ENCODE results near the gene FARS2.

DNA sequence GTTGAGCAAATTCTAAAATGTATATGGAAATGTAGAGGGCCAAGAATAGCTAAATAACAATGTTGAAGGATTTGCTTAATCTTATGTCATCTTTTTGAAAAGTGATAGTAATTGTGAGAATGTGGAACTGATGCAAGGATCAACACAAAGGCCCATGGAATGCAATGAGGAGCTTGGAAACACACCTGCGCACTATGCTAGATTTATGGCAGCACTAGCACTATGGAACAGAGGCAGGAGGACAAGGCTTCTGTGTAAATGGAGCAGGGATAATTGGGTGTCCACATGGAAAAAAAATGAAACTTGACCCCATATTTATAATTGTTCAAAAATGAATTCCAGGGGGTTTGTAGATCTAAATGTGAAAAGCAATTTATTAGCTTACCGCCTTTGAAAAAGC lies 298.3 kb downstream of the FARS2 start:
- TF ChIP-seq, protein P1, sequence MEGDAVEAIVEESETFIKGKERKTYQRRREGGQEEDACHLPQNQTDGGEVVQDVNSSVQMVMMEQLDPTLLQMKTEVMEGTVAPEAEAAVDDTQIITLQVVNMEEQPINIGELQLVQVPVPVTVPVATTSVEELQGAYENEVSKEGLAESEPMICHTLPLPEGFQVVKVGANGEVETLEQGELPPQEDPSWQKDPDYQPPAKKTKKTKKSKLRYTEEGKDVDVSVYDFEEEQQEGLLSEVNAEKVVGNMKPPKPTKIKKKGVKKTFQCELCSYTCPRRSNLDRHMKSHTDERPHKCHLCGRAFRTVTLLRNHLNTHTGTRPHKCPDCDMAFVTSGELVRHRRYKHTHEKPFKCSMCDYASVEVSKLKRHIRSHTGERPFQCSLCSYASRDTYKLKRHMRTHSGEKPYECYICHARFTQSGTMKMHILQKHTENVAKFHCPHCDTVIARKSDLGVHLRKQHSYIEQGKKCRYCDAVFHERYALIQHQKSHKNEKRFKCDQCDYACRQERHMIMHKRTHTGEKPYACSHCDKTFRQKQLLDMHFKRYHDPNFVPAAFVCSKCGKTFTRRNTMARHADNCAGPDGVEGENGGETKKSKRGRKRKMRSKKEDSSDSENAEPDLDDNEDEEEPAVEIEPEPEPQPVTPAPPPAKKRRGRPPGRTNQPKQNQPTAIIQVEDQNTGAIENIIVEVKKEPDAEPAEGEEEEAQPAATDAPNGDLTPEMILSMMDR (IDR thresholded peaks at IDR 0.05; ENCODE audit: low read depth, low read length) = no peak
- TF ChIP-seq POLR2A (IDR thresholded peaks at IDR 0.05; ENCODE audit: extremely low read depth, insufficient read length) (no peak), MYC (IDR thresholded peaks at IDR 0.05; ENCODE audit: low read depth, low read length) (no peak)
- TF ChIP-seq, protein P2, sequence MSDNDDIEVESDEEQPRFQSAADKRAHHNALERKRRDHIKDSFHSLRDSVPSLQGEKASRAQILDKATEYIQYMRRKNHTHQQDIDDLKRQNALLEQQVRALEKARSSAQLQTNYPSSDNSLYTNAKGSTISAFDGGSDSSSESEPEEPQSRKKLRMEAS (IDR thresholded peaks at IDR 0.05; ENCODE audit: low read depth, low read length) = no peak

Data from NB4 (cell line).